Mesendoderm (in vitro differentiated cells): ENCODE measurements around the gene CUEDC1.
"Not testable (repeated sequence)": the region's sequence is repeated elsewhere in the genome, so short reads cannot be mapped to it uniquely, and the experiment has no call there.

Experiments used
- DNase-seq: peaks from one replicate; pipeline ENCODE4 v3.0.0; 2013
- H2AK5ac ChIP-seq: 2 replicates; pipeline ENCODE4 v1.6.1; 2013; ENCODE audit warnings: low read length, inconsistent platforms
- H2BK120ac ChIP-seq: 2 replicates; pipeline ENCODE4 v1.6.1; 2013; ENCODE audit warnings: low read depth, mild to moderate bottlenecking, low read length, moderate library complexity, mixed read lengths
- H2BK15ac ChIP-seq: replicated peaks from 2 replicates; pipeline ENCODE4 v1.6.1; 2013; ENCODE audit warnings: low read depth, mild to moderate bottlenecking, moderate library complexity
- H2BK5ac ChIP-seq: 2 replicates; pipeline ENCODE4 v1.6.1; 2013; ENCODE audit warnings: low read length, inconsistent platforms
- H3K18ac ChIP-seq: 2 replicates; pipeline ENCODE4 v1.6.1; 2013; ENCODE audit warnings: mild to moderate bottlenecking, low read length, mixed read lengths
- H3K23ac ChIP-seq: one replicate; pipeline ENCODE4 v1.6.1; 2013; ENCODE audit warnings: low read length
- H3K27ac ChIP-seq: 2 replicates; pipeline ENCODE4 v1.5.1; 2013; ENCODE audit warnings: low read depth, mild to moderate bottlenecking, inconsistent platforms, low read length, moderate library complexity
- H3K27me3 ChIP-seq: 2 replicates; pipeline ENCODE4 v1.6.1; 2013; ENCODE audit warnings: low read length, control low read depth, mild to moderate bottlenecking, inconsistent platforms; ENCODE audit not compliant: insufficient read depth, poor library complexity
- H3K36me3 ChIP-seq: 2 replicates; pipeline ENCODE4 v1.6.1; 2013; ENCODE audit warnings: low read length, inconsistent platforms; ENCODE audit not compliant: control insufficient read depth, insufficient read depth
- H3K4ac ChIP-seq: one replicate; pipeline ENCODE4 v1.6.1; 2013; ENCODE audit warnings: low read depth, mild to moderate bottlenecking, low read length, moderate library complexity
- H3K4me1 ChIP-seq: 2 replicates; pipeline ENCODE4 v1.6.1; 2013; ENCODE audit warnings: low read depth, low read length, inconsistent platforms; ENCODE audit not compliant: control insufficient read depth
- H3K4me2 ChIP-seq: 2 replicates; pipeline ENCODE4 v1.6.1; 2013; ENCODE audit warnings: low read length
- H3K4me3 ChIP-seq: 2 replicates; pipeline ENCODE4 v1.5.1; 2013; ENCODE audit warnings: mild to moderate bottlenecking, low read length
- H3K56ac ChIP-seq: one replicate; pipeline ENCODE4 v1.6.1; 2013; ENCODE audit warnings: low read length
- H3K79me1 ChIP-seq: 2 replicates; pipeline ENCODE4 v1.6.1; 2013; ENCODE audit warnings: low read length, inconsistent platforms
- H3K79me2 ChIP-seq: 2 replicates; pipeline ENCODE4 v1.6.1; 2013; ENCODE audit warnings: mild to moderate bottlenecking, low read length; ENCODE audit not compliant: control insufficient read depth, insufficient read depth
- H3K9ac ChIP-seq: 2 replicates; pipeline ENCODE4 v1.6.1; 2013; ENCODE audit warnings: low read length, inconsistent platforms
- H4K5ac ChIP-seq: one replicate; pipeline ENCODE4 v1.6.1; 2013; ENCODE audit warnings: low read length
- H4K8ac ChIP-seq: one replicate; pipeline ENCODE4 v1.6.1; 2013; ENCODE audit warnings: low read depth, mild to moderate bottlenecking, control low read depth, low read length, moderate library complexity
- WGBS: extraction: QIAGEN DNeasy Blood & Tissue Kit; methylation state at CpG from one replicate; pipeline ENCODE4 v1.1.7; 2013; ENCODE audit warnings: low lambda C conversion rate, missing lambda C conversion rate; ENCODE audit not compliant: insufficient coverage; ENCODE audit errors: extremely low coverage; 5-methylcytosine and 5-hydroxymethylcytosine counted together

The CUEDC1 gene

GRCh38 chr17:57852955-57853328, 102.3 kb downstream of the CUEDC1 start:
- Histone ChIP-seq H3K4ac (no peak overlapping the region), H3K4me3 (no peak overlapping the region), H3K27me3 (no peaks in the 10 kb centered on the region), H3K56ac (no peak overlapping the region), H3K4me1 (peaks cover 7% of the 10 kb centered on the region), H2BK120ac (no peak overlapping the region), H2BK5ac (no peak overlapping the region), H4K5ac (no peak overlapping the region), H2BK15ac (no peak overlapping the region), H4K8ac (no peak overlapping the region), H3K18ac (no peak overlapping the region), H3K4me2 (no peak overlapping the region), H3K27ac (no peak overlapping the region), H3K9ac (no peak overlapping the region), H2AK5ac (no peak overlapping the region), H3K23ac (no peak overlapping the region), H3K79me2 (peaks cover 11% of the 10 kb centered on the region), H3K79me1 (peaks cover 10% of the 10 kb centered on the region), H3K36me3 (no peaks in the 10 kb centered on the region)
- DNase-seq, result no peak
- no CpG with 5 or more reads among the region's 6 CpGs for WGBS

GRCh38 chr17:57852092-57852954, 102.9 kb downstream of the CUEDC1 start:
- Histone ChIP-seq H3K36me3 (no peaks in the 10 kb centered on the region), H3K4me2 (no peak overlapping the region), H2BK15ac (no peak overlapping the region), H4K8ac (no peak overlapping the region), H3K79me1 (peaks cover 10% of the 10 kb centered on the region), H3K79me2 (peaks cover 11% of the 10 kb centered on the region), H3K18ac (peak overlapping the region; percentile 82), H3K4ac (no peak overlapping the region), H3K27ac (peak overlapping the region; percentile 46), H3K56ac (no peak overlapping the region), H3K27me3 (no peaks in the 10 kb centered on the region), H3K9ac (no peak overlapping the region), H2BK120ac (peak overlapping the region; percentile 8), H2BK5ac (no peak overlapping the region), H2AK5ac (no peak overlapping the region), H4K5ac (no peak overlapping the region), H3K23ac (no peak overlapping the region), H3K4me3 (no peak overlapping the region), H3K4me1 (peaks cover 7% of the 10 kb centered on the region)
- peak; percentile 82 for DNase-seq
- WGBS, result no CpG with 5 or more reads among the region's 9 CpGs

- peak within 1 kb of the TSS; percentile 16 for H2BK120ac ChIP-seq
- no peaks in the 10 kb centered on the region for H3K36me3 ChIP-seq
- peak within 1 kb of the TSS; percentile 93 for H3K9ac ChIP-seq
- WGBS, result no CpG with 5 or more reads among the region's 57 CpGs
- peak within 1 kb of the TSS; percentile 98 for H3K56ac ChIP-seq
- peak within 1 kb of the TSS; percentile 96 for H3K4me3 ChIP-seq
- peak; percentile 100 for DNase-seq
- peak within 1 kb of the TSS; percentile 60 for H3K4ac ChIP-seq
- peak within 1 kb of the TSS; percentile 58 for H3K27ac ChIP-seq
- peak within 1 kb of the TSS; percentile 68 for H3K18ac ChIP-seq
- H3K4me2 ChIP-seq, result peak within 1 kb of the TSS; percentile 72
- H3K23ac ChIP-seq, result no peak within 1 kb of the TSS
- peaks cover 11% of the 10 kb centered on the region for H3K79me2 ChIP-seq
- peak within 1 kb of the TSS; percentile 74 for H4K5ac ChIP-seq
- H4K8ac ChIP-seq, result no peak within 1 kb of the TSS
- H2BK5ac ChIP-seq, result peak within 1 kb of the TSS; percentile 93
- H2BK15ac ChIP-seq, result peak within 1 kb of the TSS; percentile 3
- peaks cover 7% of the 10 kb centered on the region for H3K4me1 ChIP-seq
- H2AK5ac ChIP-seq, result no peak within 1 kb of the TSS
- no peaks in the 10 kb centered on the region for H3K27me3 ChIP-seq
- peaks cover 11% of the 10 kb centered on the region for H3K79me1 ChIP-seq
These were observed 105.1 kb downstream of the CUEDC1 start, which contains the start of gene MRPS23 for GRCh38 chr17:57849874-57850754. Gene MRPS23 (minus strand): TSS chr17:57850044. CDS start chr17:57850010, 34 bp downstream.

- Histone ChIP-seq H3K79me1 (peaks cover 13% of the 10 kb centered on the region), H3K27ac (no peak overlapping the region)
These were observed 105.9 kb downstream of the CUEDC1 start for GRCh38 chr17:57849163-57849873.

GRCh38 chr17:57846056-57846945, 108.9 kb downstream of the CUEDC1 start:
- H3K36me3 ChIP-seq, H3K4me3 ChIP-seq, H2BK15ac ChIP-seq, H2AK5ac ChIP-seq, H3K4me1 ChIP-seq, H3K4me2 ChIP-seq, H3K4ac ChIP-seq, H3K27me3 ChIP-seq, H3K23ac ChIP-seq, H3K9ac ChIP-seq, DNase-seq, H4K5ac ChIP-seq, H2BK120ac ChIP-seq, H4K8ac ChIP-seq, H3K56ac ChIP-seq, H3K27ac ChIP-seq, H2BK5ac ChIP-seq, H3K18ac ChIP-seq: not testable (repeated sequence)
- Histone ChIP-seq H3K79me2 (peaks cover 11% of the 10 kb centered on the region), H3K79me1 (peaks cover 17% of the 10 kb centered on the region)
- WGBS, result no CpG with 5 or more reads among the region's 32 CpGs

More at GRCh38 chr17:57849163-57849873, 105.9 kb downstream of the CUEDC1 start:
- DNase-seq, result no peak
- peaks cover 11% of the 10 kb centered on the region for H3K79me2 ChIP-seq
- peak overlapping the region; percentile 98 for H3K56ac ChIP-seq
- WGBS, result no CpG with 5 or more reads among the region's 27 CpGs
- no peak overlapping the region for H4K5ac ChIP-seq
- H2BK5ac ChIP-seq, result peak overlapping the region; percentile 61
- H3K18ac ChIP-seq, result no peak overlapping the region
- H3K36me3 ChIP-seq, result no peaks in the 10 kb centered on the region
- H3K4me1 ChIP-seq, result peaks cover 7% of the 10 kb centered on the region
- peak overlapping the region; percentile 72 for H3K4me2 ChIP-seq
- H3K4me3 ChIP-seq, result peak overlapping the region; percentile 96
- H2BK15ac ChIP-seq, result no peak overlapping the region
- H4K8ac ChIP-seq, result no peak overlapping the region
- no peak overlapping the region for H2BK120ac ChIP-seq
- no peak overlapping the region for H2AK5ac ChIP-seq
- H3K27me3 ChIP-seq, result no peaks in the 10 kb centered on the region
- no peak overlapping the region for H3K4ac ChIP-seq
- no peak overlapping the region for H3K23ac ChIP-seq
- H3K9ac ChIP-seq, result peak overlapping the region; percentile 93
